Stimulated activated CD4-positive, alpha-beta T cell treated with anti-CD3 and anti-CD28 coated beads, Interleukin-12 subunit alpha, Interleukin-12 subunit beta, amount 100 ng/mL, for 4 hours (primary cell): ENCODE data around the gene LMO3.
"Not testable (repeated sequence)": the region's sequence is repeated elsewhere in the genome, so short reads cannot be mapped to it uniquely, and the experiment has no call there.

Experiments used
- DNase-seq: peaks from one replicate; pipeline ENCODE4 v3.0.0-alpha.2; 2020

Gene LMO3

DNA sequence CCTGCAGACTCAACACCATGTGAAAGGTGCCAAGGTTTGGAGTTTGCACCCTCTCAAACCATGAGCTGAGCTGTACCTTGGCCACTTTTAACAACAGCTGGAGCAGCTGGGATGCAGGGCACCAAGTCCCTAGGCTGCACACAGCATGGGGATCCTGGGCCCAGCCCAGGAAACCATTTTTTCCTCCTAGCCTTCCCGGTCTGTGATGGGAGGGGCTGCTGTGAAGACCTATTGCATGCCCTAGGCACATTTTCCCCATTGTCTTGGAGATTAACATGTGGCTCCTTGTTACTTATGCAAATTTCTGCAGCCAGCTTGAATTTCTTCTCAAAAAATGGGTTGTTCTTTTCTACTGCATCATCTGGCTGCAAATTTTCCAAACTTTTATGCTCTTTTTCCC is 68.3 kb downstream of the LMO3 start:
- not testable (repeated sequence) for DNase-seq

DNA sequence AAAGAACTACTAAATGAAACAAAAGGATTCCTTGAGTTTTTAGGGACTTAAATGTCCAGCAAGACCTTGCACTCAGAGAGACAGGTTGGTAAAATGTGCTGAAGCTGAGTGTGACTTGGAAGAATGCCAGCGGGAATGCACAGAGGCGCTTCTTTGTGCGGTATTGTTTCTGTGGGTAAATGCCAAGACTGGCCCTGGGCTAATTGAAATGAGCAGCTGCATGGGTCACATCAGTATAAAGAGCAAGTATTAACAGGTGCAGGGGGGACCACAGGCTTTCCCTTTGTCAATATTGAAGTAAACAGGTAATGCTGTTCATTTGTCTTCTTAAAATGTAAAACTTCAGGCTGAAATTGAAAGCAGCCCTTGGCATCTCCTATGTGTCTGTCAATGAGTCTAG is 74.3 kb downstream of the LMO3 start:
- no peak for DNase-seq

DNA sequence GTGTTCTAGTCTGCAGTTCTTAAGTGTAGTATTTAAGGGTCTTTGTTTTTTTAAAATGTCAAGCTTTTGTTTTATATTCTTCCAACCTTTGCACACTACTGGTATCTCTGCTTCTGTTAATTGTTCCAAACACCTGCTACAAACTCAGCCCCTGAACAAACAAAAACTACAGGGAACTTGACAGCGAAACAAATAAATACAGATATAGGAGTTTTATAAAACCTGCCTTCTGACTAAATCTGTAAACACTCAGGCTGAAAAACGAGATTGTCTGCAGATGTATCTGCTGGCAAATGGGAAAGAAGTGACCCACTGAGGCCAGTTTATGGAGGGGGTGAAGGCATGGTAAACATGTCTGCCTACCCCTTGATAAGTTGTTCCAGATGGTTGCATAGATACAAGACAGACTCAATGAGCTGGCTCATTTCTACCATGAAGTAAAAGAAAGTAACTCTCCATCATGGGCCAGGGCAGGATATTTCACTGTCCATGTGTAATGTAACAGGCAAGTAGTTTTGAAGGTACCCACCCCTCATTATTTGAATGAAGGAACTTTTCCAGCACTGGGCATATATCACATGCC is 75.6 kb downstream of the LMO3 start:
- no peak for DNase-seq

GRCh38 chr12:16526693-16527092 is 79.3 kb downstream of the LMO3 start:
- DNase-seq: no peak

- DNase-seq: no peak
These were observed 81.6 kb downstream of the LMO3 start for GRCh38 chr12:16524378-16524777.

DNA sequence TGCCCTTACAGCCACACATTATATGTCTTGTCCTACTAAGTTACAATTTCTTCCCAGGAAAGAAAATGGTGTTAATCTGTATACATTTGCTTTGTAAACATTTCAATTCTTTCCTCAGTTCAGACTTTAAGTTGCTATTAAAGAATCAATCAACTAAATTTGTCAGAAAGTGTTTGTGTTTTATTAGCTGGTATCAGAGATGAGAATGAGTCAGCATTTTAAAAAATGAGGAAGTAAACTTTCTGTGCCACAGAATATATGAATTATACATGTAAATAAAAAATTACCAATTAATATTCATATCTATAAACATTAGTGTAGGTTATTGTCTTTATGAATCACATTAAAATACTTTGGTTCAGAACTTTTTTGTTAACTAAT is 82.0 kb downstream of the LMO3 start:
- DNase-seq: no peak

DNA sequence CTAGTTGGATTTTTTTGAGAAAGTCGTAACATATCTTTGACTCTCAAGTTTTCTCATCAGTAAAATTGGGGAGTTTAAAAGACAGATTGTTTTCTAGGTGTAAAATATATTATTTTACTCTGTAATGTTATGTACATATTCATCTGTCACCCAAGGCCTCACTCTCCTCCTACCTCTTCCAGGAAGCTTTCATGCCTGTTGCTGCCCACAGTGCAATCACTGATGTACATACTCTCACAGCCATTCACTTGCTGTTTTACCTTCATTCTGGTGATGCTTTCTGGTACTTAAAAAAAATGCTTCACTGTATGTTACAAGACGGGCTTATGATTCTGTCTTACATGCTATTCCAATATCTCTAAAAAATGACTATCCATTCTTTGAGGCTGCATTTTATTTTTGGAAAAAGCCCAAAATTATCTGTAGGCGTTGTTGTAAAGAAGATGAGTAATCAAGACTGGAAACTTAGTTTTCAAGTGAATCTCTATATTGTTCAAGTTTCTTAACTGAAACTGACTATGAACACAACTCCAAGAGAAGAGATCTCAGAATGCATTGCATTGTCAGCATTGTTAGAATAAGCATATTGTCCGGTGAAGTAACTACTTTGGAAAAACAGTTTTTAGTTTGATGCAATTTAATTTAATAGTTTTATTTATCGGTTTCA is 82.5 kb downstream of the LMO3 start:
- DNase-seq: no peak

- no peak for DNase-seq
These were observed 85.6 kb downstream of the LMO3 start for GRCh38 chr12:16520328-16520727.

DNA sequence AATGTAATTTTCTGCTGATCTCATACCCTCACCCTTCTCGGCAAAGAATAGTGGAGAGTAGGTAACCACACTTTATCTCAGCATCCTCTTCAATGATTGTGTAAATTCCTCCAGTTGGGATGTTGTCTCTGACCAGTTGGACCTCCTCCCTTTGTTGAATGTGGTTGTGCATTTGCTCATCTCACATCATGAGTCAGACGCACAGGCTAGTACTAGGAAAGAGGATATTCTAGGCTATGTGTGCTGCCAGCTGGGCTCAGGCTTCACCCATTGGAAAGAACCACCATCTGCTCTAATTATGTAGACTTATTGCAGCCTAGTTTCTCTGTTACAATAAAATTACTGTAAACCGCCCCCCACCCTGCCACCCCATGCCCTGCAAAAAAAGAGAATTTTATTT is 90.3 kb downstream of the LMO3 start:
- no peak for DNase-seq

DNA sequence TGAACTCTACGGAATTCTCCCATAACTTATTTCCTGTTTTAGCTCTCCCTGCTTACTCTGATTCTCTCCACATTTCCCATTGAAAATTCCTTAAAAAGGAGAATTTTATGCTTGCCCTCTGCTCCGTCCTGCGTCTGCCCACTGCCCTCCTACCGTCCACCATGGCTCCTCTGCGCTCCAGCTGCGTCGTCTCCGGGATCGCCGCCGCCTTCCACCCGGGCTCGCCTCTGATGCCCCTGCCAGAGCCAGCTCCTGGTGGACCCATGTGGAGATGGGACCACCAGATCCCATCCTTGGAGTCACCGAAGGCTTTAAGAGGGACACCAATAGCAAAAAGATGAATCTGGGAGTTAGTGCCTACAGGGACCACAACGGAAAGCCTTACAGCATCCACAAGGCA is 92.7 kb downstream of the LMO3 start:
- DNase-seq: no peak

DNA sequence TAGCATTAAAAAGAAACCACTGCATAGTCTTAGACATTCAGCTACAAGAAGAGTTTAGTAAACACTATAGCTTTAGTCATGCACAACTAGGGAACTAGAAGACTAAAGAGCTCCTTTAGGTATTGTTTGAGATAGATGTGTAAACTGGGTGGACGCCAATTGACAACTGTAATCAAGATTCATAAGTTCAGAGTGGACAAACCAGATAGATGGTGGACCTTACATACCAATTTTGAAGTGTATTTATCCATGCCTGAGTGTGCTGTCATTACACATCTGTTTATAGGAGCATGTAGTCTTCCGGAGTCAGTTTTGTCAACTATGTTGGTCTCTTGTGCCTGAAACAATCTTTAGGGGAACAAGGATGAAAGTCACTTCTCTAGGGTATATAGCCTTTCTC is 96.6 kb downstream of the LMO3 start:
- no peak for DNase-seq

GRCh38 chr12:16506394-16506793 is 99.6 kb downstream of the LMO3 start:
- no peak for DNase-seq

DNA sequence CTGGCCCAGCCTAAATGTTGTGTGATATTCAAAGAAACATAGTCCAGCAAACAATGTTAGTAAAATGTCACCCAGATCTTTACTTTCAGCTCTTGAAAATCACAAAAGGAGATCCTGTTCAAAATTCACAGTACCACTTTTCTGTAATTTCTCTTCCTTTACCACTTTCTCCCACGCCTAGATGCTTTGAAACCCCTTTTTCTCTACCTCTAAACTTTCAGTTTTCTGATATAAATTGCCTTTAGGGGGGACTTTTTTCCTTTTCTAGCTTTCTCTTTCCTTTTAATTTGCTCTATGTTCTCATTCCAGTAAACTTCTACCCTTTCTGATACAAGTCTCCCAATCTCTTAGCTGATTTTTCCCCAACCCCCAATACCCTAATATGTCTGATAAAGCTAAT is 101.8 kb downstream of the LMO3 start:
- DNase-seq: no peak

DNA sequence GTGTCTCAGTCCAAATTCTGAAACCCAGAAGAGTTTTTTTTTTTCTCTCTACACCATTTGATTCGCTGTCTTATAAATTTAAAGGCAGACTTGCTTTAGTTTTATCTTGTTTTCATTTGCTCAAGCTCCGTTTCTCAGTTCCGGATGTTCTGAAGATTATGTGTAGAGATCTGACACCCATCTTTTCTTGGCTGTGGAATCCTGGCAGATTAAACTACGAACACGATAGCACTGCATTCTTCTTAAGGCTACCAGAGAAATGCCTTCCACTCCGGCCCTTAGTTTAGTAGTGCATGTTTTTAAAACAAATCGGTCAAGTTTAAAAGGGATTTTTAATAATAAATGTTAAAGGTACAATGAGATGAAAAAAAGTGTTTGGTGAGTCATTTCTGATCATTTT is 106.4 kb downstream of the LMO3 start:
- DNase-seq: no peak
